Myocyte (in vitro differentiated cells): Measurements from ENCODE around the gene P2RY12. TPM values are rescaled to one million over a fixed set of nuclear protein-coding genes. Genes with fewer than 3 reads are reported as not detected.

ENCODE experiments used
- DNase-seq: peaks from one replicate; pipeline ENCODE4 v3.0.0-alpha.2; 2012; ENCODE audit warnings: low read depth
- total RNA-seq: library from RNA; depleted of rRNA; stranded (reverse); fragments of >200 nt; gene quantifications from 2 replicates; pipeline ENCODE4 v1.2.3, GENCODE V29; 2014

P2RY12 gene
- total RNA-seq, 1 donor from 2014 or later = not detected

DNA sequence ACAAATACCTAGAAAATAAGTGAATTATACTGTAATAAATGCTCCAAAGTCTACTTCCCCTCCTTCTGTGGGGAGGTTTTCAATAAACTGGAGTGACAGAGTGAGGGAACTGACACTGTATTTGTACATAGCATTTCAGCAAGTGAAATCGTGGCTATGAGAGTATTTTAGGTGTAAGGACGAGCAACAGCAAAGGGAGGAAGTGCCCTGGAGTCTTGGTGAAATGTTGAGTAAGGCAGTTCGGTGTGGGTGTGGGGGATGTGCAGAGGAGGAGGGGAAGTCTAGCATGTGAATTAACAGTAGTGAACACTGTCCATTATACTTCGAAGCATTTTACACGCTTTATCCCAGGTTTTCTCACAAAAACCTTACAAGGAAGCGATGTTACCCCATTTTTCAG, 37.1 kb downstream of the P2RY12 start:
- no peak for DNase-seq

GRCh38 chr3:151346292-151346691, 38.3 kb downstream of the P2RY12 start:
- DNase-seq = no peak

DNA sequence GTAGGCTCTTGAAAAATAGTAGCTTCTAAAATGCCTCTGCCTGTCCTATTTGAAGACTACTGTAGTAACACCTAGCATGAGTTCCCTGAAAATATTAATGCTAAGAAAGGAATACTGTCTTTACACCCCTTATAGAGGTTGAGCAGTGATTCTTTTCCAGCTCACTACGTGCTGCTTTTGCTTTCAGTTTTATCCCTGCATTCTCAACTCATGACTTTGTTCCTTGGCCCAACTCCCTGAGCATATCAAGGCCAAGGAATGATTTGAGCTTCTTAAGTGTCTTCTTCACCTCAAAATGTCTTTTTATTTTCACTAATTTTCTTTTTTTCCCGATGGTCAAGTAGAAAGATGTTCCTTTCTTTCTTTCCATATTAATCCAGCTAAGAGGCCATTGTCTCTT, 38.7 kb downstream of the P2RY12 start:
- DNase-seq = peak; percentile 22

DNA sequence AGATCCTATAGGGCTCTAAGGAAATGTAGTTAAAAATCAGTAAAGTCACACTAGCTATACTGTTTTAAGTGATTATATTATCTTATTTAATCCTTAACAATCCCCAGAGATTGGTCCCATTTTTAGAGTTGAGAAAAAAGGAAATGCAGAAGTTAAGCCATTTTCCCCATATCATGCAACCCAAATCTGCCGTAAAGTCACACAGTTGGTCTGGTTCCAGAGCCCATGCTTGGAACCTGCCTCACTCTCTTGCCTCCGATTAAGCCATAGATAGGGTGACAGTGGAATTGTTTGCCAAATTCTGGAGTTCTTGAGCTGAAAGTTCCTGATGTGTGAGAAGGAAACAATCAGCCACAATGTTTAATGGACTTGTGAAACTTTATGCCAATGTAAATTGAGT, 52.9 kb downstream of the P2RY12 start:
- DNase-seq = no peak

DNA sequence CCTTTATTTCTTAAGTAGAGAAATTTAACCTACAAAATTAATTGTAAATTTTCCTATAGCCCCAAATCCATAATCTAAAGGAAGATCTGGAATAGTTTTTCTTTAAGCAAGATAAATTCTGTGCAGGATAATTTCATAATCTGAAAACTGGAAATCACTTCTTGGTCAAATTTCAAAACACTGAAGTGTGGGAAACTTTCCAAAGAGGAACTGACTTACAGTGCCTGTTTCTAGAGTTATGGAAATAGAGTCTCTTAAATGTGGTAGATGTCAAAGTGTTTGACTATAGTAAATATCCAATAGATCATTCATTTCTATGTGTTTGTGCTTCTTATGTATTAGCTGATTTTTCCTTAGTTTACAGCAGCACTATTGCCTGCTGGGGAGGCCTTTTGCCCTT, 53.7 kb downstream of the P2RY12 start:
- DNase-seq = no peak

- no peak for DNase-seq
Measured at GRCh38 chr3:151330379-151330778, 54.2 kb downstream of the P2RY12 start.

GRCh38 chr3:151329363-151329762, 55.2 kb downstream of the P2RY12 start, which contains the start of gene P2RY13:
TSS of gene P2RY13 (minus strand) at chr3:151329549. CDS start at chr3:151329528, 21 bp downstream.
- DNase-seq = no peak

GRCh38 chr3:151328298-151328995, 56.1 kb downstream of the P2RY12 start:
- DNase-seq = no peak

DNA sequence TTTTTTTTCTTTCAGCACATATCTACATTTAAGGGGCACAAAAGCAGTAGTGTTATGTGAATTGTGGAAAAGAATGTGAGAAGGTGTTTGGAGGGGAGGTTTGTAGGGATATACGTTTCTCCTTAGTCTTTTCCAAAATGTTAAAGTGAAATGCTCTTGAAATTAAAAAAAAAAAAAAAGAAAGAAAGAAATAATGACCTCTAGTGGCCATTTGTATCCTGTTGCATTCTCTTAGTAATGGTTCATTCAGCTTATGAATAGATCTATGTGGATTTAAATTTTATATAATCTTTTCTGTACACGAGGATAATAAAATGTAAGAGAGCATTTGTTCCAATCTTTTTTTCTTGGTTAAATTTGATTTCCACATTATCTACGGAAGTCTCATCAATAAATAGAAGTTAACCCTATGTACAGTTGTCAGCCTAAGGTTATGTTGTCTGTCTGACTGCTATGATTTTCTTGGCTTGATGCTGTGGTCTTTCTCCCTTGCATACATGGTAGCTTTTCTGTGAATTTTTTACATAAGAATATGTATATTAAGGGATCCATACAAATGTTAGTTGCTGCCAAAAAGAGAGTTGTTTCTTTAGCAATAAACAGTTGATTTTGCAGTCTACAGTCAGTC, 56.9 kb downstream of the P2RY12 start:
- DNase-seq = peak; percentile 23

DNA sequence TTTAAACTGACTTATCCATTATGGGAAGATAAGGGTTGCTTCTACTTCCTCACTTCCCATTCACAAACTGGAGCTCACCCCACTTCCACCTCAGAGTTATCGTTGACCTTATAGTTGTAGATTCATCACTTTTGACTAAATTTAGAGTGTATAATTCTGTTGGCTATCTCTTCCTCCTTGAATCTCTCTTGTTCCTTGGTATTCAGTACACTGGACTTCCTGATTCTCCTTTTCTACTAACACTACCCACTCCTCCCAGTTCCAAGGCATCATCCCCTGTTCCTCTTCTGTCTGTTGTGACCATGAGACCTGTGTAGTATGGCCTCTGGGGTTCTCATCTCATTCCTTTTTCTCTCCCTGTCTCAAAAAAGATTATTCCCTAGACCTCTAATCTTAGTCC, 62.0 kb downstream of the P2RY12 start:
- no peak for DNase-seq

DNA sequence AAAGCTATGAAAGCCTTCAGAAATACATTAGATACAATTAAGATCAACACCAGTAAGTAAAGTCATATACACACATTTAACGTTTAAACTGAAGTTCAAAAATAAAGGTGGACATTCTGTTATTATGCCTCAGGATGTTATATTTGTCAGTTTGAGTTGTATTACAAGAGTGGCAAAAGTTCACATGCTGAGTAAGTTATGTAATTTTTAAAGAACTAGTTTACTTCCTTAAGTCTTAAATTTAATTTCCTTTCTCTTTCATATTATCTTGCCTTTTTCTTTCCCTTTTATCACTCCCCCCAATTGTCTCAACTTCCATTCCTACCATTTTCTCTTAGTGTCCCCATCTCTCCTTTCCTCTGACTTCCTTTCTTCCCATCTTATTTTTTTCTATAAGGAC, 63.0 kb downstream of the P2RY12 start:
- no peak for DNase-seq

DNA sequence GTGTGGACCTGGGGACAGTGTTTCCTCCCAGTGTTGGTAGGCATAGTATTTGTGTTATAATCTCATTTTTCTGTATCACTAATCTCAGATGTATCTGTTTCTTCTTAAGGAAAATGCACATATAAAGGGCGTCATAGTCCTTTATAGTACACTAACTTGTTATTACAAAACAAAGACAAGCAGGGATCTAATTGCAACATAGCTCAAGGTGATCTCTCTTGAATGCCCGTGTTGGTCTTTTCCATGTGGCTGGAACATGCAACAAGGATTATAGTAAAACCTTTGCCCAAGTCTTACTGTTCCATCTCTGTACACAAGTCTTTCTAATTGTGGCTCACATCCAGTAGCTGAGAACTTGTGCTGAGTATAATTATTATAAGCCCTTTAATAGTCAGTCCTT, 64.4 kb downstream of the P2RY12 start:
- no peak for DNase-seq

- no peak for DNase-seq
Measured at GRCh38 chr3:151319628-151320027, 64.9 kb downstream of the P2RY12 start.

DNA sequence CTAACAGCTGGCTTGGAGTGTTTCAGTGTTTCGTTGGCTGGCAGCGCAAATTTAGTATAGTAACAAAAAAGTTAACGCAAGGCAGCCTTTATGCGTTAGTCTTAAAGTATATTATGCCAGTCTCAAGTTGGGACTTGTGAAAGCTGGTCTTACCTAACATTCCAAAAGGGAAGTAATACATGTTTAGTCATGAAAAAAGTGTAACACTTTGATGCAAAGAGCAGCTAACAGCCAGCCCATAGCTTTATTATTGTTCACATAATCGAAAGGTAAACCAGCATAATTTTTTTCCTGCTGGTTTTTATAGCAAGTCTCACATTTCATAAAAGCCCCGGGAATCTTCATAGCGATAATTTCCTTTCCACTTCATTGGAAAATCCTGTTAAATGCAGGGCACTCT, 65.6 kb downstream of the P2RY12 start:
- DNase-seq = no peak

GRCh38 chr3:151318313-151318712, 66.2 kb downstream of the P2RY12 start:
- DNase-seq = no peak

GRCh38 chr3:151316267-151316991, 68.1 kb downstream of the P2RY12 start, which contains the start of gene GPR87:
TSS of gene GPR87 (minus strand) at chr3:151316820. CDS start at chr3:151300100, 16,720 bp downstream.
- no peak for DNase-seq

- no peak for DNase-seq
Measured at GRCh38 chr3:151315846-151316245, 68.7 kb downstream of the P2RY12 start.

DNA sequence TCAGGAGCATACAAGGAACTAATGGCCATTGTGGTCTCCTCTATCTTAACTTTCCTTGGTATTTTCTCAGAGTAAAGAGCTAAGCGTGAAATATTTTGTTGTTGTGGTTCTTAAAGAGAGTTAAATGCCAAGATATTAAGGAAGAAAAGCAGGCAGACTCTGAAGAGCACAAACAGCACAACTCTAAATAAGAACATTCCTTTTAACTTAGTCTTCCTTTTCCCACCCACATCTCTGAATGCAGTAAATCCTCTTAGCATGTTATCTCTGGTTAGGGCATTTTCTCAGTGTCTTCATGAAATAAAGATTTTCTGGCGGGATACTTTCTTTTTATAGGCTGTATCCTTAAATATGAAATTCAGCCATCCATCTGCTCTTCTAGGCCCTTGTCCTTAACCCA, 69.4 kb downstream of the P2RY12 start:
- DNase-seq = no peak

DNA sequence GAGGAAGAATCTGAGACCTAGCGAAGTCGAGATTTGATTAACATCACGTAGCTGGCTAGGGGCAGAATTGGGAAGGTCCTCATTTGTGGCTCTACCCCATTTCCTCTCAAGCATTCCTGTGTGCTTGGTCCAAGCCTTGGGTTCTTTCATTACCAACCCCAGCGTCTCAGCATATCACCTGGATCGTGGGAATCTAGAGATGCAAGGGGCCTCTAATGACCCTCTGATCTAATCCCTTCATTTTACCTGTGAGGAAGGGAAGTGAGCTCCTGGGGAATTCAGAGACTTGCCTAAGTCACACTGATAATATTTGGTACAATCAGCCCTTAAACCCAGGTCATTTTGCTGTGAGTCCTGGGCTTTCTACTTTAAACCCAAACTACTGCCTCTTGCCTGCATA, 70.0 kb downstream of the P2RY12 start:
- no peak for DNase-seq

- DNase-seq = no peak
Measured at GRCh38 chr3:151314137-151314536, 70.4 kb downstream of the P2RY12 start.

GRCh38 chr3:151312972-151313371, 71.6 kb downstream of the P2RY12 start:
- DNase-seq = no peak

DNA sequence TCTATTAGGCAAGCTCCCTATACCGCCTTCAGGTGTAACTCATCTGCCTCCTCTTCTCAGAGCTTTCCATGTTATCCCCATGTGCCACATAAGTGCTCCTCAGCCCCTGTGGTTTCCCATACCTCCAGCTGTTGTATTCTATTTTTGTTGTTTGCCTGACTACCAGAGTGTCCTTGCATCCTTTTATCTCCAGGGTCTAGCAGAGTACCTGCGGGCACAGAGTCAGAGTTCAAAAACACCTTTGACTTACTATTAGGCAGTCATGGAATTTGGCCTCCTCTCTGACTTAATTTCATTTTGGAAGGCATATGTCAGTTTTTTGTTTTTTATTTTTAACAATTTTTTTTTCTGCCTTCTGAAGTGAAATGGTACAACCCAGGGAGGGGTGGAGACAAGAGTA, 75.0 kb downstream of the P2RY12 start:
- DNase-seq = no peak
